Ecto neural progenitor cell (in vitro differentiated cells): Measurements from ENCODE around the gene ANK3.
"Not testable (repeated sequence)": the region's sequence is repeated elsewhere in the genome, so short reads cannot be mapped to it uniquely, and the experiment has no call there.

Experiments
- DNase-seq: peaks from one replicate; pipeline ENCODE4 v3.0.0-alpha.2; 2018; ENCODE audit warnings: low spot score

ANK3 gene

GRCh38 chr10:60086862-60087261 lies 302.8 kb downstream of the ANK3 start:
- no peak for DNase-seq

DNA sequence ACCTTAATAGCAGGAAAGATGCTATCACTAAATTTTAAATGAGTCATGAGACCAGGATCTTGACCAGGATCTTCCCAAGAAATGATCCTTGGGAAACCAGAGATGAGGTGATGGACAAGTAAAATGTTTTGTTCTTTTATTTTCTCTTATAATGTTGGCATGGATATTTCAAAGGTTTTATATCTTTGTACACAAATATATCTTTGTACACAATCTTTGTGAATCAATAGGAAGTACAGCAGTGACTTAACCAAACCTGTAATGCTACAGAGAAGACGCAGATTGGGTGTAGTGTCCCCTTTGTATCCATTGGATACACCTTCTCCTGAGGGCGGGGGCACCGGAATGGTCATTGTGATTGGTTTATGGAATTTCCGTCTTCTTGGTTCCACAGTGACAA lies 303.3 kb downstream of the ANK3 start:
- no peak for DNase-seq

DNA sequence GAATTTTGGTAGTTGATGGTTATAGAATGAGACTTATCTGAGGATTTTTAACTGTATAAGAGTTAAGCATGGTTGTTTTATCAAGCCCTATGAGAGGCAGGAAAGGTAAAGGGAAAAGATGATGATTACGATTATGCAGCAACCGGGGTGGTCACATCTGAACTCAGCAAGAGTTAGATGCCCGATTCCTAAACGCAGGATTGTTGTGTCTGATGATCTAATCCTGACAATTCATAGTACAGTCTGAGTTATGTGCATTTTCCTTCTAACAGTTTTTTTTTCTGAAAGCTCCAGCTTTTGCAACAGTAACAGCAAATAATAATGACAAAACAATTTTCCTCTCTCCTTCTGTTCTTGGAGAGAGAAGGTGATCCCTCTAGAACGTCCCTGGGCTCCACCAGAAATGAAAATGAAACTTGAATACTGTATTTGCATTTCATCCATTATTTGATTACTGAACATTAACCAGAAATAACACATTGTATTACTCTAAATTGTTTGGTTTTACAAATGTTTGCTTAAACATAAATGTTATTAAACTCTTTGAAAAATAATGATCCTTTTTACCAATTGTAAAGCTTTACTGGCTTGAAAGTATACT lies 306.8 kb downstream of the ANK3 start:
- DNase-seq, result no peak

DNA sequence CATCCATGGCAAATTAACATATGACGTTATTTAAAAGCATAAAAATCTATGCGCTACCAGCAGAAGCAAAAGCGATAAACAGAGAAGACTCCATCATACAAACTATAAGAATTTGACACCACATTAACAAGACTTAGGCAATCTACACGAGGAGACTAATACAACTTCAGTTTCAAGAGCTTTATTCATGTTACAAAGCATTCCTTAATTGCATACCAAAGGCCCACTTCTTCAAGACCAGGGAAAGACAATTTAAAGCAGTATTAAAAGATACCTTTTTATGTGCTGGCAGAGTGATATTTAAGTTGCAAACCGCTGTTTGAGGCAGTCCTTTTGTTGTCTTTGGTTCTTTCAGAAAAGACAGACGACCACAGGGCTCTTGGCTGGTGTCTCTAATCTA lies 307.3 kb downstream of the ANK3 start:
- no peak for DNase-seq

GRCh38 chr10:60073781-60074656 lies 315.7 kb downstream of the ANK3 start:
- no peak for DNase-seq

GRCh38 chr10:60073397-60073780 lies 316.3 kb downstream of the ANK3 start:
- no peak for DNase-seq

GRCh38 chr10:60069311-60069710 lies 320.4 kb downstream of the ANK3 start:
- DNase-seq, result no peak

GRCh38 chr10:60050366-60050765 lies 339.3 kb downstream of the ANK3 start:
- no peak for DNase-seq

DNA sequence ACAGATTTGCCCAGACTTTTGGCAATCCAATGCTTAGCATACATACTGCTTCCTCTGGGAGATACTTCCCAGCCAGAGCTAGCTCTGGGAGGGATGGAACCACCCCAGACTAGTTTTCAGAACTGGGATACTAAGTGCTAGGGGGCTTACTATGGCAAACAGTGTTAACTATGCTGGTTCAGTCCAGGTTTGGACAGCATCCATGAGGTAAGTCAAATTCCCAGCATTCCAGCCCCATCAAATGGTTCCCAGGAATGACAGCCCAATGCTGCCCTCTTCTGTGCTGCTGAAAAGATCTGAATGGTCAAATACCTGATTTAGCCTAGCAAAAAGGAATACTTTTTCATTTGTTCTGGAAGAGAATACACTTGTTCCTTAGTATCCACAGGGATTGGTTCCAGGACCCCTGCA lies 341.6 kb downstream of the ANK3 start:
- DNase-seq, result peak; percentile 54

GRCh38 chr10:60045571-60045970 lies 344.1 kb downstream of the ANK3 start:
- no peak for DNase-seq

DNA sequence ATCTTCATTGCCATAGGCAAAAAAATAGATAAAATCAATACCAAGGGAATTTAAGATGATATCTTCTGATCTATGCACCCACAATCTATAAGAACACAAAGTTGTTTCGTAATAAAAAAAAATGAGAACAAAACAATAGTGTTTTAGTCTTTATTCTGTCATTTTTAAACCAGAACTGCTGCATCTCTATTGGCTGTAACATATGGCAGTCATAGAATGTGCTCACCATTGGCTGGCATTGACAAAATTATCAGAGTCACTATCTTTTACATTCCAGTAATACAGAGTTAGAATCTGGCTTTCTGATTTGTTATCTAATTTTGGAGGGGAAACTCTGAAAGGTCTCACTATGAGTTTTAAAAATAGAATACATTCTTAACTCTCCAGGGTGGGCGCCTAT lies 344.7 kb downstream of the ANK3 start:
- DNase-seq, result no peak

- no peak for DNase-seq
These were observed 345.4 kb downstream of the ANK3 start for GRCh38 chr10:60044242-60044641.

- no peak for DNase-seq
These were observed 346.0 kb downstream of the ANK3 start for GRCh38 chr10:60043561-60044241.

GRCh38 chr10:60042914-60043313 lies 346.8 kb downstream of the ANK3 start:
- no peak for DNase-seq

DNA sequence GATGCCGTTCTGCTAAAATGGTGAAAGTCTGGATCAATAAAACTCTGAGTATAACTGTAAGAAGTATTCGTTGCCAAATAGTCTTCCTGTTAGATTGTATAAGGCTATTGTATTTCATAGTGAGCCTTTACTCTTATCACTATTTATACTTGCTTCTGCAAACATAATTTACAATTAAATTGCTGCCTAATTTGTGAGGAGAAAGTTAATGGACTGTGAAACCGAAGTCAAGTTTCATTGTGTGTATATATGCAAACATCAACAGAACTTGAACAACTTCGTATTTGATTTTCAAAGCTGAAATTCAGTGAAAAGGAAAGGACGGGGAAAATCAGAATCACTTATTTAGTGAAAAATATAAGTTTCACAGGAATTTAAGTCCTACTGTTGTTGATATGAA lies 347.4 kb downstream of the ANK3 start:
- DNase-seq, result no peak

GRCh38 chr10:60041489-60042133 lies 348.1 kb downstream of the ANK3 start:
- DNase-seq, result no peak

- no peak for DNase-seq
These were observed 349.5 kb downstream of the ANK3 start for GRCh38 chr10:60040014-60040662.

GRCh38 chr10:60035984-60036383 lies 353.7 kb downstream of the ANK3 start:
- DNase-seq, result no peak

DNA sequence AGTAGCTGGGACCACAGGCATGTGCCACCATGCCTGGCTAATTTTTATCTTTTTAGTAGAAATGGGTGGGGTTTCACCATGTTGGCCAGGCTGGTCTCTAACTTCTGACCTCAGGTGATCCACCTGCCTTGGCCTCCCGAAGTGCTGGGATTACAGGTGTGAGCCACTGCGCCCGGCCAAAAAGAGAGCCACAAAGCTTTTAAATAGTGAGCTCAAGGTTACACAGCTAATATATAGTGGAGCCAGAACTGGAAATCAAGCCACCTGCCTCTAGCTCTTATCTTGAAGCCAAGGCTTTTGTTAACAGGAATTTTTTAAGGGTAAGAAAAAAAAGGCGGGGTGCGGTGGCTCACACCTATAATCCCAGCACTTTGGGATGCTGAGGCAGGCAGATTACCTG lies 354.3 kb downstream of the ANK3 start:
- not testable (repeated sequence) for DNase-seq

DNA sequence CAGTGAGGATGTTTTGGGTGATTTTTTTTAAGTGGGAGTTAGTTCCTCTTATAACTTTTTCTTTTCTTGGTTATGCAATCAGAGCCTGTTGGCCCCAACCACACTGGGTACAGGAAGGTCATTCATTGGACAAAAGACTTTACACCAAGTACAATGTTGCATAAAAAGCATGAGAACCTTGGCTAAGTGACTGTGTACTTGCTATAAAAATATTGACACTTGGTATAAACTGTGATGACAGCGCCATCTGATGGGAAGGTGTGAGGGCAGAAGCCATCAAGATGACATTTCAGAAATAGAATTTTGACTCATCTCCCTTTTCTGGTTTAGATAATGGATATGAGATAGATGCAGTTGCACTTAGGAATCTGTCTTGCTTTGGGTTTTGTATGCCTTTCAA lies 357.0 kb downstream of the ANK3 start:
- DNase-seq, result no peak

- no peak for DNase-seq
These were observed 358.0 kb downstream of the ANK3 start for GRCh38 chr10:60031664-60032063.

DNA sequence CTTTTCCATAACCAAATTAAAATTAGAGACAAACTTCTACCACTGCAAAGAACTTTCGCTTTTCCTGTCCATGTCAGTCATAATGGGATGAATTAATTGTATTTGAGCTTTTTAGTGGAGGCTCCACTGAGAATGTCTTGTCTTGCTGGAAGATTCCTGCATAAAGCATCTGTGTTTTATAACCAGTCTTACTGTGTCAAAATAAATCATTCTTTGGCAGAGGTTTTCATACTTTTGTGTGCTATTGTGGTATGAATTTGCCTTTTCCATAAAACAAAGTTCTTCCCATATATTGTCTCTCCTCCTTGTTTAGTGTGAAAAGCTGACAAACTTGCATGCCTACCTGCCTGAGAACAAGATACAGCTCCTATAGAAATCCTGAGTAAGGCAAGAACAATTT lies 358.5 kb downstream of the ANK3 start:
- DNase-seq, result no peak
